ENCODE measurements around the gene BRD7.

BRD7 gene

DNA sequence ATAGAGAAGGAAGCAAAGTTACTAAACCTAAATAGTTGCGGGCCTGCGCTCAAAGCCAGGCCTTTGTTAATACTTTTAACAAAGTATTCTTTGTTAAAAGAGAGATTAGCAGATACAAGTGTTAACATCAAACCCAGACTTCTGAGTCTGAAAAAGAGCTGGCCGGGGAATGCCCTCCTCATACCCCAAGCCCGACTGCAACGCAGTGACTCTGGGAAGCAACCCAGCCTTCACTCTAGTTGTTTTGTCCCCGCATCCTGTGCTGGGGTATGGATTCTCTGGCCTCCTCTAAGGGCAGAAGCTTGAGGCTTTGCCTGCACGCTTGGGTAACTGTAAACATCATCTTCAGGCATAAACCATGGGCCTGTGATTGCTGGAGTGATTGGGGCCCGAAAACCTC is 54.1 kb downstream of the BRD7 start:
- Histone ChIP-seq H3K9me3 (ENCODE audit: control insufficient read depth, low read depth, low read length) (no peaks in the 10 kb centered on the region), H3K36me3 (ENCODE audit: control insufficient read depth, low read depth, low read length) (peaks cover 58% of the 10 kb centered on the region), H3K27ac (ENCODE audit: low read length) (no peak overlapping the region), H3K4me1 (ENCODE audit: control insufficient read depth, low read depth, low read length) (no peaks in the 10 kb centered on the region), H3K27me3 (ENCODE audit: control insufficient read depth, insufficient read depth, low read length) (no peaks in the 10 kb centered on the region), H3K9ac (ENCODE audit: low read length) (no peak overlapping the region), H3K4me3 (ENCODE audit: low read length) (no peak overlapping the region)

DNA sequence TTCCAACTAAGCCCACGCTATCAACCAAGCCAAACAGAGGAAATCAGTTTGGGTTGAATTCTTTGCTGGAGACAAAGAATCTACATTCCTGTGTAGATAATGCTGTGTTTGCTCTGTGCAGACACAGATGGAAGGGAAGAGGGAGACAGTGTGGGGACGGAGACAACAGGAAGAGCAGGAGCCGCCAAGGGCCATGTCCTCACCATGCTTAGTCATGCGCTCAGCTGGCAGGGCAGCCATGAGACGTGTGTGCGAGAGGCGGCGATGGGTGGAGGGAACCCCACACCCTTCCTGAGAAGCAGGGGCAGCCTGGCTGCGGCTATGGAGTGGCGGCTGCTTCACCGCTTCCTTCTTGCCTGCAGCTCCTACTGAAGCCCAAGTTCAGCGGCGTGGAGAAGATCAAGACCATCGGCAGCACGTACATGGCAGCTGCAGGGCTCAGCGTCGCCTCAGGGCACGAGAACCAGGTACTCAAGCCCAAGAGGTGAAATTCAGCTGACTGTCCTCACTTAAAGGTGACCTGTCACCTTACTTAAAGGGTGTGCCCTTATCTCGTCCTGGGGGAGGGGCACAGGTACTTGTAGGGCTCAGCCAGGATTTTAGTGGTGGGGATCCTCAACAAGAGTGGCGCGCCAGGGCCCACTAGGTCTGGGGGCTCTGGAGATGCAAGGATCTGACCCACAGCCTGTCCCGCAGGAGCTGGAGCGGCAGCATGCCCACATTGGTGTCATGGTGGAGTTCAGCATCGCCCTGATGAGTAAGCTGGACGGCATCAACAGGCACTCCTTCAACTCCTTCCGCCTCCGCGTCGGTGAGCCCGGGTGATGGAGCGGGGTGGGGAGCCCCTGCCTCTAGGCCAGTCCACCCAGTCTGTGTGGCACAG is 55.0 kb downstream of the BRD7 start:
- Histone ChIP-seq H3K9ac (ENCODE audit: low read length) (no peak overlapping the region), H3K27me3 (ENCODE audit: control insufficient read depth, insufficient read depth, low read length) (no peaks in the 10 kb centered on the region), H3K36me3 (ENCODE audit: control insufficient read depth, low read depth, low read length) (peaks cover 50% of the 10 kb centered on the region), H3K4me1 (ENCODE audit: control insufficient read depth, low read depth, low read length) (no peaks in the 10 kb centered on the region), H3K4me3 (ENCODE audit: low read length) (no peak overlapping the region), H3K9me3 (ENCODE audit: control insufficient read depth, low read depth, low read length) (no peaks in the 10 kb centered on the region), H3K27ac (ENCODE audit: low read length) (no peak overlapping the region)

DNA sequence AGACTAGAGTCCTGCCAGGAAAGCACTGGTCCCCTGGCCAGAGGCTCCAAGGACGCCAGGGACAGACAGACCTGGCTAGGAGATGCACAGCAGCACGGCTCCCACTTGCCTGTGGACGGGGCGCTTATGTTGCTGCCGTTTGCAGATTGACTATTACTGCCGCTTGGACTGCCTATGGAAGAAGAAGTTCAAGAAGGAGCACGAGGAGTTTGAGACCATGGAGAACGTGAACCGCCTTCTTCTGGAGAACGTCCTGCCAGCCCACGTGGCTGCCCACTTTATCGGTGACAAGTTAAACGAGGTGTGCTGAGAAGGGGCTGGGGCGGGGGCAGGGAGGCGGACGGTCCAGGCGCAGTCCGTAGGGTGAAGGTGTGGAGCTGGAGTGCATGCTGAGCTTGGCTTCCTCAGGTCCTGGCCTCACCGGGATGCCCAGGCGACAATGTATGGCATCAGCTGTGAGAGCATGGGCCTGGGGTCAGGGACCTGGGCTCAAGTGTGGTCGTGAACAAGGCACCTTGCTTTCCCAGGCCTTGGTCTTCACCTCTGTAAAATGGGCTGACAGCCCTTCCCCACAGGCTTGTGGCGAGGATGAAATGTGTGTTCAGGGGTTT is 56.8 kb downstream of the BRD7 start:
- H3K9me3 ChIP-seq (ENCODE audit: control insufficient read depth, low read depth, low read length) = no peaks in the 10 kb centered on the region
- peaks cover 31% of the 10 kb centered on the region for H3K36me3 ChIP-seq (ENCODE audit: control insufficient read depth, low read depth, low read length)

DNA sequence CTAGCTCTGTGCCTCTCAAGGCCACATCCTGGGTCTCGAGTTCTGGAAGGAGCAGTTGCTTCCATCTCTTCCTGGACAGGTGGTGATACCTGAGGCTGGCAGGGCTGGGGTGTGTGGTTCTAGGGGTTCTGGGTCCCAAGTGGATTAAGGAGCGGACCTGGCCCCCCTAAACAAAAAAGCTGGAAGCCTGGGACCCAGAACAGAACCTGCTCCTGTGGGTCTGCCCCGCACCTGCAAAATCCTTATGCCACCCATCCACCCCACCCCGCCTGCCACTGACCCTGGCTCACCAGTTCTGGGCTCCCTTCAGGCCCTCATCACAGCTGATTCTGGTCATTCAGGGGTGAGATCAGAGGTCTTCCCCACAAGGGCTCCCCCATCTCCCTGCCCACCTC is 57.7 kb downstream of the BRD7 start:
- H3K4me3 ChIP-seq (ENCODE audit: low read length) = no peak overlapping the region
- no peaks in the 10 kb centered on the region for H3K4me1 ChIP-seq (ENCODE audit: control insufficient read depth, low read depth, low read length)
- H3K27ac ChIP-seq (ENCODE audit: low read length) = no peak overlapping the region
- no peaks in the 10 kb centered on the region for H3K27me3 ChIP-seq (ENCODE audit: control insufficient read depth, insufficient read depth, low read length)
- H3K9me3 ChIP-seq (ENCODE audit: control insufficient read depth, low read depth, low read length) = no peaks in the 10 kb centered on the region
- H3K36me3 ChIP-seq (ENCODE audit: control insufficient read depth, low read depth, low read length) = peaks cover 23% of the 10 kb centered on the region
- no peak overlapping the region for H3K9ac ChIP-seq (ENCODE audit: low read length)

More for the DNA sequence above, 56.8 kb downstream of the BRD7 start:
- no peak overlapping the region for H3K4me3 ChIP-seq (ENCODE audit: low read length)
- no peaks in the 10 kb centered on the region for H3K27me3 ChIP-seq (ENCODE audit: control insufficient read depth, insufficient read depth, low read length)
- H3K27ac ChIP-seq (ENCODE audit: low read length) = no peak overlapping the region
- H3K4me1 ChIP-seq (ENCODE audit: control insufficient read depth, low read depth, low read length) = no peaks in the 10 kb centered on the region
- no peak overlapping the region for H3K9ac ChIP-seq (ENCODE audit: low read length)

DNA sequence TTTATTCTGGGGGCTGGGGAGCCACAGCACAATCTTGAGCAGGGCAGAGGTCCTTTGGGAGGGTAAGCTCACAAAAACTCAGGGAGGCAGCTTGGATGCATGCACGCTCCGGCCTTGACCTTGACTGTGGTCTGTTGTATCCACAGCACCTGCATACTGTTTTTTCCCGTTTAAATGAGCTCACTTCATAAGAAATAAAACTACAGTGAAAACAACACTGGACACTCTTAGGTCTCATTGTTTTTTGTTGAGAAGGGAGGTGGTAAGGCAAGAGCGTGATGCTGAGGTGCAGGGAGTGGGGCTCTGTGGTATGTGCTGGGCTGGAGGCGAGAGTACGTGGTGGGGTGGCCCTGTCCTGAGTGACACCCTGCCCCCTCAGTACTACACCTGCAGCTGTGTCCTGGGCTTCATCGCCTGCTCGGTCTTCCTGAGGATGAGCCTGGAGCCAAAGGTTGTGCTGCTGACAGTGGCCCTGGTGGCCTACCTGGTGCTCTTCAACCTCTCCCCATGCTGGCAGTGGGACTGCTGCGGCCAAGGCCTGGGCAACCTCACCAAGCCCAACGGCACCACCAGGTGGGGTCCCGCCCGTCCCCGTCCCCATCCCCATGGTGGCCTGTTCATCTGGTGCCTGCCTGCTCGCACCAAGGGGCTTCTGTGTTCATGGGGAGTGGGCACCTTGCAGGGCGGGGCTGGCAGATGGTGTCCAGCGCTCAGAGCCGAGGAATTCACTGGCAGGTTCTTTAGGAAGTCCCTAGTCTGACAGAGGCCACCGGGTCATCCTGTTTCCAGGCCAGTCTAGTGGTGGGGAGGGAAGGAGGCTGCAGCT is 58.3 kb downstream of the BRD7 start:
- H3K9me3 ChIP-seq (ENCODE audit: control insufficient read depth, low read depth, low read length) = no peaks in the 10 kb centered on the region
- no peak overlapping the region for H3K9ac ChIP-seq (ENCODE audit: low read length)
- H3K4me1 ChIP-seq (ENCODE audit: control insufficient read depth, low read depth, low read length) = no peaks in the 10 kb centered on the region
- H3K4me3 ChIP-seq (ENCODE audit: low read length) = no peak overlapping the region
- H3K27ac ChIP-seq (ENCODE audit: low read length) = no peak overlapping the region
- no peaks in the 10 kb centered on the region for H3K27me3 ChIP-seq (ENCODE audit: control insufficient read depth, insufficient read depth, low read length)
- H3K36me3 ChIP-seq (ENCODE audit: control insufficient read depth, low read depth, low read length) = peaks cover 17% of the 10 kb centered on the region

DNA sequence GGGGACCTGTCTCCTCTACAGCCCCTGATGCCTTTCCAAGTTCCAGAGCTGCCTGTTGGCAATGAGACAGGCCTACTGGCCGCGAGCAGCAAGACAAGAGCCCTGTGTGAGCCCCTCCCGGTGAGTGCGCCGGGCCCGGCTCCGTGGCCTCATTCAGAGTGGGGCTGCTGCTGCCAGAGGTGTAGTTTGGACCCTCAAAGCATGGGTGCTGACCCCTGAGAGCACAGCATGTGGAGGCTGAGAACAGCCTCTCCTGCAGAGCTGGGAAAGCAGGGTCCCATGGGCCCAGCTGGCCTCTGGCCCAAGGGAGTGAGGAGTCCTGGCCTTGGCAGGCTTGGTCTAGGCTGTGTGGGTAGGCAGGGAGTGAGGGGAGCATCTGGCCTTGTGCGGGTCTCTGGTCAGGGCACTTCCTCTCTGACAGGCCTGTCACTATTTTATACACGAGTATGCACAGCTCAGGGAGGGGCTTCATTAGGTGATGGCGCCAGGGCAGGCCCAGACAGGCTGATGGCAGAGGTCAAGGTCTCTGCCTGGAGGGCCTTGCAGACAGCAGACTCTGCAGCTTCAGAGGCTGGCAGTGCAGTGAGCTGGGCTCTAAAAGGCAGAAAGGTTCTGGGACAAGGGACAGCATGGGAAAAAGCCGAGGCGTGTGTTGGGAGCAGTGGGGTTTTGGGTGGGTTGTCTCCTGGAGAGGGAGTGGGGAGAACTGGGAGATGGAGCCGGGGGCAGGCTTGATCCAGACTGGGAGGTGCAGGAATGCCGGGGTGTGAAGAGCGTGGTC is 59.1 kb downstream of the BRD7 start:
- Histone ChIP-seq H3K27ac (ENCODE audit: low read length) (no peak overlapping the region), H3K9me3 (ENCODE audit: control insufficient read depth, low read depth, low read length) (no peaks in the 10 kb centered on the region), H3K36me3 (ENCODE audit: control insufficient read depth, low read depth, low read length) (peaks cover 9% of the 10 kb centered on the region), H3K27me3 (ENCODE audit: control insufficient read depth, insufficient read depth, low read length) (no peaks in the 10 kb centered on the region), H3K4me1 (ENCODE audit: control insufficient read depth, low read depth, low read length) (no peaks in the 10 kb centered on the region), H3K4me3 (ENCODE audit: low read length) (no peak overlapping the region), H3K9ac (ENCODE audit: low read length) (no peak overlapping the region)

DNA sequence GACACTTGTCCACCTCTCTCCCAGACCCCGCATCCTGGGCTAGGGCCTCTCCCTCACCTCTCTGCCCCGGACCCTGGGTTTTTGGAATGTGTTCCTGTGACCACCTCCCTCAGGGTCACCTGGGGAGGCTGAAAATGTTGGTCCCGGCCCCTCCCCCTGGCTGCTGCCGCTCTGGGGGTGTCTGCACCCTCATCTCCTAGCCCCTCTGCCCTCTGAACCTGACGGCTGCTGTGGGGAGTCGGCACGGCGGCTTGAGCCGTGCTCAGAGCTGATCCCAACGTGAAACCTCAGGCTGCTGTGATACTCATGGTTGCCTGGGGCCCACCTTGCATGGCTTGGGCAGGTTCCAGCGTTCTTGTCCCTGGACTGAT is 59.6 kb downstream of the BRD7 start:
- no peak overlapping the region for H3K27ac ChIP-seq (ENCODE audit: low read length)
- H3K27me3 ChIP-seq (ENCODE audit: control insufficient read depth, insufficient read depth, low read length) = no peaks in the 10 kb centered on the region
- H3K4me3 ChIP-seq (ENCODE audit: low read length) = no peak overlapping the region
- no peaks in the 10 kb centered on the region for H3K4me1 ChIP-seq (ENCODE audit: control insufficient read depth, low read depth, low read length)
- H3K36me3 ChIP-seq (ENCODE audit: control insufficient read depth, low read depth, low read length) = peaks cover 3% of the 10 kb centered on the region
- H3K9ac ChIP-seq (ENCODE audit: low read length) = no peak overlapping the region
- no peaks in the 10 kb centered on the region for H3K9me3 ChIP-seq (ENCODE audit: control insufficient read depth, low read depth, low read length)

GRCh38 chr16:50308237-50308965 is 60.4 kb downstream of the BRD7 start:
- Histone ChIP-seq H3K27ac (ENCODE audit: low read length) (no peak overlapping the region), H3K36me3 (ENCODE audit: control insufficient read depth, low read depth, low read length) (no peaks in the 10 kb centered on the region), H3K9me3 (ENCODE audit: control insufficient read depth, low read depth, low read length) (no peaks in the 10 kb centered on the region), H3K9ac (ENCODE audit: low read length) (no peak overlapping the region), H3K27me3 (ENCODE audit: control insufficient read depth, insufficient read depth, low read length) (no peaks in the 10 kb centered on the region), H3K4me1 (ENCODE audit: control insufficient read depth, low read depth, low read length) (no peaks in the 10 kb centered on the region), H3K4me3 (ENCODE audit: low read length) (no peak overlapping the region)

- Histone ChIP-seq H3K9me3 (ENCODE audit: control insufficient read depth, low read depth, low read length) (no peaks in the 10 kb centered on the region), H3K27me3 (ENCODE audit: control insufficient read depth, insufficient read depth, low read length) (no peaks in the 10 kb centered on the region), H3K36me3 (ENCODE audit: control insufficient read depth, low read depth, low read length) (no peaks in the 10 kb centered on the region), H3K27ac (ENCODE audit: low read length) (no peak overlapping the region), H3K9ac (ENCODE audit: low read length) (no peak overlapping the region), H3K4me1 (ENCODE audit: control insufficient read depth, low read depth, low read length) (no peaks in the 10 kb centered on the region), H3K4me3 (ENCODE audit: low read length) (no peak overlapping the region)
These were observed 62.5 kb downstream of the BRD7 start for GRCh38 chr16:50306287-50306686.

GRCh38 chr16:50305441-50306061 is 63.2 kb downstream of the BRD7 start:
- Histone ChIP-seq H3K9me3 (ENCODE audit: control insufficient read depth, low read depth, low read length) (no peaks in the 10 kb centered on the region), H3K4me1 (ENCODE audit: control insufficient read depth, low read depth, low read length) (no peaks in the 10 kb centered on the region), H3K27me3 (ENCODE audit: control insufficient read depth, insufficient read depth, low read length) (no peaks in the 10 kb centered on the region), H3K9ac (ENCODE audit: low read length) (no peak overlapping the region), H3K36me3 (ENCODE audit: control insufficient read depth, low read depth, low read length) (no peaks in the 10 kb centered on the region), H3K4me3 (ENCODE audit: low read length) (no peak overlapping the region), H3K27ac (ENCODE audit: low read length) (no peak overlapping the region)

Data from iPS-18a (cell line).